ENCODE data around the gene ZNF622.
A peak's percentile ranks its signal among the peaks of the same experiment; 100 is the strongest.

The ZNF622 gene, protein sequence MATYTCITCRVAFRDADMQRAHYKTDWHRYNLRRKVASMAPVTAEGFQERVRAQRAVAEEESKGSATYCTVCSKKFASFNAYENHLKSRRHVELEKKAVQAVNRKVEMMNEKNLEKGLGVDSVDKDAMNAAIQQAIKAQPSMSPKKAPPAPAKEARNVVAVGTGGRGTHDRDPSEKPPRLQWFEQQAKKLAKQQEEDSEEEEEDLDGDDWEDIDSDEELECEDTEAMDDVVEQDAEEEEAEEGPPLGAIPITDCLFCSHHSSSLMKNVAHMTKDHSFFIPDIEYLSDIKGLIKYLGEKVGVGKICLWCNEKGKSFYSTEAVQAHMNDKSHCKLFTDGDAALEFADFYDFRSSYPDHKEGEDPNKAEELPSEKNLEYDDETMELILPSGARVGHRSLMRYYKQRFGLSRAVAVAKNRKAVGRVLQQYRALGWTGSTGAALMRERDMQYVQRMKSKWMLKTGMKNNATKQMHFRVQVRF

DNA sequence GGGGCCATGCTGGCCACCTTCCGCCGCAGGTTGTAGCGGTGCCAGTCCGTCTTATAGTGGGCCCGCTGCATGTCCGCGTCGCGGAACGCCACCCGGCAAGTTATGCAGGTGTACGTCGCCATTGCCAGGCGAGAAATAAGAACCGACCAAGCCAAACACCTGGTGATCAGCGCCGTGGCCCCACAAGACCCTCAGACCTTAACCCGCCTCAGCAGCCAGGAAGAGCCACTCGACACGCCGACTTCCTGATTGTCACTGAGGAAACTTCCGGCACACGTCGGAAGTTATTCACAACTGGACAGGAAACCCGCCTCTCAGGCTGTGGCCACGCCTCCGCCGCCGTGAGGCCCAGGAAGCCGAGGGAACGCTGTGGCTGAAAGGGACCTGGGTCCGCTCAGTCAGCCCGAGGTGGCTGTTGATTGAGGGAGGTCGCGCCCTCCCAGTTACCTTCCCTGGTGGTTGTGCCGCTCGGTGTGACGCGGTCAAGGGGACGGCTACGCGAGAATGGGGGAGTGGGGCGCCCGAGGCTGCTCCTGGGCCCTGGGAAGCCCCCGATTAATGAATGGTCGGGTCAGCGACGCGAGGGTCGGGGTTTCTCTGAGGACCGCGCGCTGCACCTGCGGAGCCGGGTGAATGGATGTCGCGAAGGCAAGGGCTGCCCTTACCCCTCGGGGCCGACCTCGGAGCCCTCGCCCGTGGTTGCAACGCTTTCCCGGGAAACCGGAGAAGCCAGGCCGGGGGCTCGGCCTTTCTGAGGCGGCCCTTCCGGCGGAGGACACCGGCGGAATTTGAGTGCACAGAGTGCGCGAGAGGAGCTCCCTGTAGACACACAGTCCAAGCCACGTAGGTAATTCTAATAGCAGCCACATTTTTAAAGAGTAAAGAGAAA lies at the start of gene ZNF622:
ZNF622 (minus strand) TSS at position 257 of the 889 bp plus-strand sequence; CDS start at position 122, 135 bp downstream.
- peak; percentile 90 for DNase-seq

GRCh38 chr5:16510098-16510497 lies 44.5 kb upstream of the ZNF622 start:
- DNase-seq: no peak

DNA sequence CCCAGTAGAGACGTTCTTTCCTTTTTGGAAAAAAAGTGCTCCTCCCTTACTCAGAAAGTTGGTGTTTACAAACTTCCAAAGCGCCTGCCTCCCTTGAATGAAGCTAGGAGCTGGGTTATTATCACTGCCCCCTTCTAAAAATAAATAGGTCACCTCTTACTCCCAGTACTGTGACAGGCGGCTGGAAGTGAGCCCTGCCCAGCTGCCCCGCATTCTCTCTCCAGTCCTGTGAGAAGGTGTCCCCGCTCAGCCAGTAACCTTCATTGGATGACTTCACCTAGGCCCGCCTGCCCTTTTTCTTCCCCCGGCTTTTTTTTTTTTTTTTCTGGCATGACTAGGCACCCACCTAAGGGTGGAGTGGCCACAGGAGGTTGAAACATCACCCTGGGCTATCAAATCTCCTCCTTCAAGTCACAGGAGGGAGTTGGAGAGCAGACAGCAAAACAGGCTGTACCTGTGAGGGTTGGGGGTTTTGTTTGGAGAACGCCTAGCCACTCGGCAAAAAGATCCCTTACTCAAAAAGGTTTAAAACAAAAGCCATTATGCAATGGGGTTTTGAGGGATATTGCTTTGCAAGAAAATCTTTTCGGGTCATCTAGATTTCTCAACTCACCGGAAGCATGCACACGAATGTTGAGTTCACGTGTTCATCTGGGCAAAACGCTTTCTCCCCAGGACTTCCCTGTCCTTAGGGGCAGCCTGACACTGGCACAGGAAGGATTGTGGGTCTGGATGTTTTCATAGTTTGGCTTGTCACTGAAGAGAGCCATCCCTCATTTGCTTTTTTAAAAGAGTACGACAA lies 43.3 kb upstream of the ZNF622 start:
- no peak for DNase-seq

- no peak for DNase-seq
Observed at GRCh38 chr5:16507716-16508115, 42.1 kb upstream of the ZNF622 start.

DNA sequence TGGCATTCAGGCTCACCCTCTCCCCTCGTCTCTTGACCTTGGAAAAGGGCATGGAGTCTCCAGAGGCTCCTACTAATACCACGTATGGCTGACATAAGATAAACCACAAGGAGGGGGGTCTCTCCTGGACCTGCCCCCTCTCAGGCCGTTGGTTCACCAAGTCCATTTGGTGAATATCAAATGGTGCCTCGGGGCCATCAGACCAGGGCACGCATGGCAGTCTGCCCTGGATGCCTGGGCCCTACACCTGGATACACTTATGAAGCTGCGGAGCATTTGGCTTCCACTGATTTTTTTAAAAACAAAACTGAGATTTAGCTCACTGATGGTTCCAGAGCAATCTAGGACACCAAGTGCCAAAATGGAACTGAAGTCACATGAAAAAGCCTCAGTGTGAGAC lies 40.3 kb upstream of the ZNF622 start:
- DNase-seq: no peak

DNA sequence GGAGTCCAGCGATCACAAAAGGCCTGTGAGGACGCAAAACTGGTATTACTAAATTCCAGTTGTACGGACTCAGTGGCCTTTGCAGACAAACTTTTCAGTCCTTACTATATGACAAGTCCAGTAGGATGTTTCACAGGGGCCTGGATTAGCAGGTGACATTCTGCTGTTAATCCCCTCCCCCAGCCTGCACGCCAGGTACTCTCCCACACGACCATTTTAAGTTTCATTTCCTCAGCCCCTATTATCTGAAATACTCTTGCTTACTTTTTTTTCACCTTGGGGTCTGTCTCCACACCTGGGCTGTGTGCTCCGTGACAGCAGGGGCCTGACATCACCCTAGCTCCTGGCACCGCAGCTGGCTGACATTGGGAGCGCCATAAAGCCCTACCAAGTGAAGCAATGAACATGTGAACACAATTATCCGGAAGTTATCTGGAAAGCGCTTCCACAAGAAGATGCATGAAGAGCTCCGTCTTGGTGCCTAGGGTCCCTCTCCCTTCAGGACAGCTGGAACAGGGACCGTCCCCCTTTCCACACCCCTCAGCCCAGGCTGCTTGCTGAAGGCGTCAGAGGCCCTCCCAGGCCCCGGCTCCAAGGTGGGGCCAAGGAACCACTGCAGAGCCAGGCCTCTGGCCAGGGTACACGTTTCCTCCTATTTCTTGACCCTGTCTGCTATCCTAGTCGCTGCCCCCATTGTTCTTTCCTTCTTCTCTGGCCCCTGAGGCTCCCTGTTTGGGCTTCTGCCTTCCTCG lies 39.7 kb upstream of the ZNF622 start:
- no peak for DNase-seq

GRCh38 chr5:16504571-16504970 lies 39.0 kb upstream of the ZNF622 start:
- DNase-seq: no peak

DNA sequence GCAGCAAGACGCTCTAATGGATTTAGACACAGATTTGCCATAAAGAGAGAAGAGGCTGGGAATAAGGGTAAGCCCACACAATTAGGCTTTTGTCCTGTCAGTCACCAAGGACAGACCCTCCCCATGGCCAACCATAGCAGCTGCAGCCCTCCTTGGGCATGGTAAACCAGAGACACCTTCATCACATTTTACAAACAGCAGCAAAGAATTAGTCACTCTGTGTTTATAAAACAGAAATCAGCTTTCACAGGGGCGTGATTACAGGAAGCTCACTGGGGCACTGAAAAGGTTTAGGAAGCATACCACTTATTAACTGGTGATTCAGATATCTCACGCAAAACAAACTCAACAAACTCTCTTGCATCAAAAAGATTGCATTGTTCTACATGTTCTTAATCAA lies 37.3 kb upstream of the ZNF622 start:
- DNase-seq: no peak

- no peak for DNase-seq
Observed at GRCh38 chr5:16500024-16500423, 34.4 kb upstream of the ZNF622 start.

DNA sequence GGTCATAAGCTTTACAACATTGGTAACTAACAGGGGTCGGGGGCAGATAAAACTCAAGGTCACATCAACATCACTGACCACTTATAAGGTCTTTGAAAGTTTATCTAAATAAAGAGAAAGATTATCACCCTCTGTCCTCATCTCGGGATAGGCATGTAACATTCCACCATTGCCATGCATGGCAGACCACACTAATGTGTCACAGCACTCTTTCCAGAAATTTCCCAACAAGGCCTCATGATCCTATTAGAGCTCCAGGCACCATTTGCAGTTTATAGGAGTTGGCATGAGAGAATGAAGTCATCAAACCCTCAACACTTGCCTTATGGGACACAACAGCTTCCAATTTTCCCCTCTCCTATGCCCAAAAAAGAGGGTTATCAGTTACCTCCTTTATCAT lies 31.9 kb upstream of the ZNF622 start:
- DNase-seq: no peak

DNA sequence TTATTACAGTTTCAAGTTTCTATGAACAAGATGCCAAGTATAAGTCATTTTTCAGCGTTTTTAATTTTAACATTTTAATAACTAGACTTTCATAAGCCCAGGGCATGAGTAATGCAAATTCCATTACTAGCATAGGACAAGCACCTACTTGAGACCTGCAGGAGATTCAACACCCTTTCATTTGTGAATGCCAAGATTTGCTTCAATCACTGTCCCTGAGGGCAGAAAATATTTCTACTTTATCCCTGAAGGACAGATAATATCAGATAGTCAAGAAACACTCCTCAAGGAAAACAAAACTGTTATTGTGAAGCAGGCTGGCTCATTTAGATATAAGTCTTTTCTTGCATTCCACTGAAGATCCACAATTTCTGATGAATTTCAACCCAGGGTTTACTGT lies 27.7 kb upstream of the ZNF622 start:
- DNase-seq: no peak

GRCh38 chr5:16492398-16493140 lies 27.0 kb upstream of the ZNF622 start:
- DNase-seq: no peak

- no peak for DNase-seq
Observed at GRCh38 chr5:16490911-16491310, 25.3 kb upstream of the ZNF622 start.

DNA sequence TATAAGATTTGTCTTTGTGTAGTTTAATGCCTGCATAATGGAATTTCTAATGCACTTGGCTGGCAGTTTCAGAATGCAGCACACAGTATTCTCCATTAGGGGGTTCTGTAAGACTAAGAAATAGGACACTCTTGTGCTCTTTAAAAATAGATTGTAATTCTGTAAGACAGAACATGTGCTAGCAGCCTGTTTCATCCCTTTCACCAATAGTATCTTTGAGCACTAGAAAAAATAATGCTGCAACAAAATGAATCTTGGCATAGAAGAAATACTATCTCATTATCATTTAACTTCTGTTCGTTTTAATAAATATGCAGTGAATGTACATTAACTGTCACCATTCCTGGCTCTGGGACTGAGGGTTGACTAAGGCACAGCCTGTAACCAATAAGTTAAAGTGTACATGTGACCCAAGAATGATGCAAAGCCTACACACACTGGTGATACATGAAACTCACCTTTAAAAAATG lies 23.8 kb upstream of the ZNF622 start:
- DNase-seq: peak; percentile 25

- DNase-seq: no peak
Observed at GRCh38 chr5:16487456-16487855, 21.9 kb upstream of the ZNF622 start.

DNA sequence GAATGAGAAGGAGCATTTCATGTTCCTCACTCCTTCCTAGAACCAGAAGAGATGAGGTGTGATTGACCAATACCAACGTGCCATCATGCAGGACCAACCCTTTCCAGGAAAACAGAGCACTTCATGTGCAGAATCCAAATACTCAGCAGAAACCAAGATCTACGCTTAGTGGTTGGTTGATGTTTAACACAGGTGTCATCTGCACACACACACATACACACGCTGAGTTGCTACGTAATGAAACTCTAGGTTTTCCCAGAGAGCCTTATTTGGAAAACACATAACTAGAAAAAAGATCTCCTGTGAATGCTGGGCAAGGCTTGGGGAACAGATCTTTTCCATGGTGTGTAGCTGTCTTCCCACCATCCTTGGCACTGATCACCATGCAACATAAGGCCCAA lies 21.1 kb upstream of the ZNF622 start:
- no peak for DNase-seq

DNA sequence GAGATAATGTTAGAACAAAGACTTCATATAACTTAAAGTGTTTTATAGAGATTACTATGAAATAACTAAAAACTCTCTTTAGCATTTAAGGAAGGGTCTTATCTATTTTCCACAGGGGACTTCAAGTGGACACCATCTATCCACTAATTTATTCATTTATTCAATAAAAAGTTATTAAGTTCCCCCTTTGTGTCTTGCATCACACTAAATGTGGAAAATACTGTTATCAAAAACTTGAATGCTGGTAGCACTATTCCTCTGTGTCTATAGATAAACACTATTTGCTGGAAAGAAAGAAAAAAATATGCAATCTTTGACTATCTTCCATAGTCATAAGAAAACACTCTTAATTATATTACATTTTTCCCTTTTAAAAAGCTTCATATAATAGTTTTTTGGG lies 20.1 kb upstream of the ZNF622 start:
- DNase-seq: no peak

GRCh38 chr5:16484081-16484480 lies 18.5 kb upstream of the ZNF622 start:
- DNase-seq: no peak

- DNase-seq: no peak
Observed at GRCh38 chr5:16483361-16483760, 17.8 kb upstream of the ZNF622 start.

DNA sequence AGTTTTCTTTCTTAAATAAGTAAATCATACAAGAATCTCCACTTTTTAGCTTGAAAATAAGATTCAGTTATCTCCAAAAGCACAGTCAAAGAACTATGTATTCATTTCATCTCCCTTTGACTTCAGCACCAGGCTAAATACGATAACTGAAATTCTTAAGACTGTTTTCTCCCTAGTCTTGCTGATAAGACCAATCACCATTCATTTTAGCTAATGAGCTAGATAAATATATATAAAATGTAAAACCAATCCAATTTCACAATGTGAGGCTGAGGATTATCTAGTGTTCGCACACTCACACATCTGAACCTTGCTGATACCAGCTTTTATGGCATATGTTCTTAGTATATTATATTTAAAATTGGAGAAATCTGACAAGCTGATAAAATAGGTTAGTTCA lies 17.3 kb upstream of the ZNF622 start:
- DNase-seq: no peak

GRCh38 chr5:16480821-16481538 lies 15.4 kb upstream of the ZNF622 start:
- DNase-seq: no peak
